Measurements from ENCODE around the gene CSNK1G1.

The CSNK1G1 gene

DNA sequence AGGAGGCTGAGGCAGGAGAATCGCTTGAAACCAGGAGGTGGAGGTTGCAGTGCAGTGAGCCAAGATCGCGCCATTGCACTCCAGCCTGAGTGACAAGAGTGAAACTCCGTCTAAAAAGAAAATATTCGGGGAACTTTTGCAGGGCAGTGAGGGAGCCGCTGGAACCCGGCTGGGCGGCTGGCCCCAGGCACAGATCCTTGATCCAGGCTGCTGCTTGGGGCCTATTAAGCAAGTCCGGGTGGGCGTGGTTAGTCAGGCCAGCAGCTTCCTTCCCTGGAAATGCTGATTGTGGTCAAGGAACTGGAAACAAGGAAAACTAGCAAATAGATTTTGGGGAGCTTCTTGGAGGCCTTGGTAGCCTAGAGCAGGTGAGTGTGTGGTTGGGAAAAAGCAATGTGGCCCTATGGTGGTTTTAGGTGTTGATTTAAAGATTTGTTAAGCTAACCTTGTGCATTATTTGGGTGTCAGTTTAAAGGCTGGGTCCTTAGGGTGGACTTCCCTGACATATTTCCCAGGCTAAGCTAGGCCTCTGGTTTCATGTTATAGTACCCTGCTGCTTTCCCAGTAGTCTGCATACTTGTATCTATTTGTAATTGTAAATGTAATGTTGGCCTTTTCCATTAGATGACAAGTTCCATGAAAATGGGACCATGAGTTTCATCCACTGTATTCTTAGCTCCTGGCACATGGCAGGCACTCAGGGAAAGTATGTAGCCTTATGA, 222.2 kb downstream of the CSNK1G1 start:
- H3K4me3 ChIP-seq (ENCODE audit: low read depth, low read length) = no peak overlapping the region
- TF ChIP-seq, protein P1, sequence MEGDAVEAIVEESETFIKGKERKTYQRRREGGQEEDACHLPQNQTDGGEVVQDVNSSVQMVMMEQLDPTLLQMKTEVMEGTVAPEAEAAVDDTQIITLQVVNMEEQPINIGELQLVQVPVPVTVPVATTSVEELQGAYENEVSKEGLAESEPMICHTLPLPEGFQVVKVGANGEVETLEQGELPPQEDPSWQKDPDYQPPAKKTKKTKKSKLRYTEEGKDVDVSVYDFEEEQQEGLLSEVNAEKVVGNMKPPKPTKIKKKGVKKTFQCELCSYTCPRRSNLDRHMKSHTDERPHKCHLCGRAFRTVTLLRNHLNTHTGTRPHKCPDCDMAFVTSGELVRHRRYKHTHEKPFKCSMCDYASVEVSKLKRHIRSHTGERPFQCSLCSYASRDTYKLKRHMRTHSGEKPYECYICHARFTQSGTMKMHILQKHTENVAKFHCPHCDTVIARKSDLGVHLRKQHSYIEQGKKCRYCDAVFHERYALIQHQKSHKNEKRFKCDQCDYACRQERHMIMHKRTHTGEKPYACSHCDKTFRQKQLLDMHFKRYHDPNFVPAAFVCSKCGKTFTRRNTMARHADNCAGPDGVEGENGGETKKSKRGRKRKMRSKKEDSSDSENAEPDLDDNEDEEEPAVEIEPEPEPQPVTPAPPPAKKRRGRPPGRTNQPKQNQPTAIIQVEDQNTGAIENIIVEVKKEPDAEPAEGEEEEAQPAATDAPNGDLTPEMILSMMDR (IDR thresholded peaks at IDR 0.05; ENCODE audit: insufficient read depth, low read depth, low read length, missing control alignments) = no peak
- no peak for DNase-seq (ENCODE audit: low read depth)

DNA sequence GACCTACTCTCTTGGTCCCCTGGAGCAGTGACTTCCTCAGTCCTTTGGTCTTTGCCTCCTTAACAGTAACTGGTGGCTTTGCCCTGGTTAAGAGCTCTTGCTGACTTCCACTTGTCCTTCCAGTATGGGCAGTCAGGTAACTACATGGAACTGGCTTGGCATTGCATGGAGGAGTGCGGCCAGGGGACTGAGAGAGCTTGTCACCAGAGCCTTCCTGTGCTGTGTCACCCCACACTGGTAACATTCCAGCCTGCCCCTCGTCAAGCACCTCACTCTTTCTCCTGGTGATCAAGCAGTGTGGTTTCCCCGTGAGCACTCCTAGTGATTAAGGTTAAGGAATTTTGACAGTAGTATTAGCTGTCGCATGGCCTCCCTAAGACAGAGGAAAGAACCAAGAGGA, 223.8 kb downstream of the CSNK1G1 start:
- no peak overlapping the region for H3K4me3 ChIP-seq (ENCODE audit: low read depth, low read length)
- TF ChIP-seq, protein P1 (IDR thresholded peaks at IDR 0.05; ENCODE audit: insufficient read depth, low read depth, low read length, missing control alignments) = no peak
- DNase-seq (ENCODE audit: low read depth) = no peak

DNA sequence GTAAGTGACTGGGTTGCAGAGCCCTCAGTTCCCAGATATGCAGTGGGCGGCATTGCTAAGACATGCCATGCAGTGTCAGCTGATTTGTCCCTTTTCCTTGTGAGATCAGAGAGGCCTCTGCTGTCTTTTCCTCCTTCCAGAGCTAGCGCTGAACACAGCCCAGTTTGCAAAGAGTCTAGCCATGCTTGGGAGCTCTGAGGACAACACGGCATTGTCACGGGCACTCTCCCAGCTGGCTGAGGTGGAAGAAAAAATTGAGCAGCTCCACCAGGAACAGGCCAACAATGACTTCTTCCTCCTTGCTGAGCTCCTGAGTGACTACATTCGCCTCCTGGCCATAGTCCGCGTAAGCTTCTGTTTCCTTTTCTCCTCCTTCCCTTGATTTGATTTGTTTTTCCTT, 224.4 kb downstream of the CSNK1G1 start:
- DNase-seq (ENCODE audit: low read depth) = no peak
- H3K4me3 ChIP-seq (ENCODE audit: low read depth, low read length) = no peak overlapping the region
- TF ChIP-seq, protein P1 (IDR thresholded peaks at IDR 0.05; ENCODE audit: insufficient read depth, low read depth, low read length, missing control alignments) = no peak

DNA sequence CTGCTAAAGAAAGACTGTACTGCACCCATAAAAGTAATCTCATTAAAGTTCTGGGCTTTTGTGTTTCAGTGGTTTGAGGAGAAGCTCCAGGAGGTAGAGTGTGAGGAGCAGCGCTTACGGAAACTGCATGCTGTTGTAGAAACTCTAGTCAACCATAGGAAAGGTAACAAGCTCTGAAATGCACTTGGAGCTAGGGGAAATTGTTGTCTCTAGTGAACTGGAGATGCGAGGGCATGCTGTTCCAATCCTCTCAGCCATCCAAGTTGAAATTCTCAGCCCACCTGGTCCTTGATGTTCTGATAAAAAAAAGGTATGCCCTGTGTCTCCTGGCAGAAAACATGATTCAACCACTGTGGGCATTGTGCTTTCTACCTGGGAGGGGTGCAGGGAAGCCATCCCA, 225.8 kb downstream of the CSNK1G1 start:
- H3K4me3 ChIP-seq (ENCODE audit: low read depth, low read length) = no peak overlapping the region
- no peak for DNase-seq (ENCODE audit: low read depth)
- TF ChIP-seq, protein P1 (IDR thresholded peaks at IDR 0.05; ENCODE audit: insufficient read depth, low read depth, low read length, missing control alignments) = no peak

DNA sequence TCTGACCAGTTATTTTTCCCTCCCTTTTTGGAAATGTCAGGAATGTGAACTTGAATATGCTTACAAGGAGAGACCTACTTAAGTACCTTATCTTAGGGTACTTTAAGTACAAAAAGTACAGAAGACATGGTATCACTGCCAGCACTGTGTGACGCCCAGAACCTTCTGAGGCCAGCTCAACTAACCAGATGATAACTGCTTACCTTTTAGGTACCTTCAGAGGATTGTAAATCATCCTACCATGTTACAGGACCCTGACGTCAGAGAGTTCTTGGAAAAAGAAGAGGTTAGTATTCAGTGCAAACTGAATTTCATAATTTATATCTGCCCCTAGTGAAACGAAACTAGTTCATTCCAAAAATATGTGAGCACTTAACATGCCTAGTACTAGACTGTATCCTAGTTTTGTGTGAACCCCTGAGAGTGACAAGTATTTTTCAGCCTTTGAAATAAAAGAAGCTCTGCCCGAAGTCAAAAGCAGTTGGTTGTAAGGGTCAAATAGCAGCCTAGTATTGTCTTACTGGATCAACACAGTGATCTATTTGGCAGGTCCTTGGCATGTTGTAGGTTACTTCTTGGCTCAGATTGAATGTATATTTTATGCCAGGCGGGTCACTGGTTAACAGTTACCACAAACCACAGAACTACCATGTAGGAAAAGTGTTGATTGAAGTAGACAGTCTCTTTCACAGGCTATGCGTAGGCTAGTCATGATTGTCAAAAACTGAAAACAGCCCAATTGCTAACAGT, 228.3 kb downstream of the CSNK1G1 start:
- DNase-seq (ENCODE audit: low read depth) = no peak
- H3K4me3 ChIP-seq (ENCODE audit: low read depth, low read length) = no peak overlapping the region
- TF ChIP-seq, protein P1 (IDR thresholded peaks at IDR 0.05; ENCODE audit: insufficient read depth, low read depth, low read length, missing control alignments) = no peak

DNA sequence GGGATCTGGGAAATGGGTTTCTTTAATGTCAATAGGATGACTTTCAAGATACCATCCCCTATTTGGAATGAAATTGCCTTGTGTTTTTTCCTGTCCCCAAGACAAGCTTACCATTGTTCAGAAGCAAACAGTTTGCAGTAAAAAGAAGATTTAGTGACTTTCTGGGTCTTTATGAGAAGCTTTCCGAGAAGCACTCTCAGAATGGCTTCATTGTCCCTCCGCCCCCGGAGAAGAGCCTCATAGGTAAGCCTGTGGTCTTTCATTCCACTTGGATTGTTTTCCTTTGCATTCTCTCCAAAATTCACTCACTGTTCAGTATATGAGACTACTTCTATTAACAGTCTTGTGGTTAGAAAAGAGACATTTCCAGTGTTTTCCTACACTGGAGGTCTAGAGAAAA, 230.0 kb downstream of the CSNK1G1 start:
- TF ChIP-seq, protein P1 (IDR thresholded peaks at IDR 0.05; ENCODE audit: insufficient read depth, low read depth, low read length, missing control alignments) = no peak
- no peak for DNase-seq (ENCODE audit: low read depth)
- no peak overlapping the region for H3K4me3 ChIP-seq (ENCODE audit: low read depth, low read length)

Data from GM12865 (cell line).